Thoracic aorta (tissue), 2 donors: ENCODE measurements around the gene FBXW9. TPM values are rescaled to one million over a fixed set of nuclear protein-coding genes. Genes with fewer than 3 reads are reported as not detected.

ENCODE experiments used
- ATAC-seq: fragments of 150-250 bp; one replicate; pipeline ENCODE4 v1.8.0; 2017; ENCODE audit warnings: low read depth; ENCODE audit not compliant: insufficient number of reproducible peaks, low FRiP score
- DNase-seq: peaks from one replicate; pipeline ENCODE4 v3.0.0-alpha.2; 2020; ENCODE audit warnings: low spot score
- H3K27ac ChIP-seq, 2 donors: fragments of 200-600 bp; sonication (generic); 1 replicate in 1 of 2; 2 replicates in 1 of 2; pipeline ENCODE4 v1.5.1; 2016; ENCODE audit warnings: mild to moderate bottlenecking in 2 of 2, moderate library complexity in 2 of 2
- H3K27me3 ChIP-seq: fragments of 200-600 bp; sonication (generic); replicated peaks from 2 replicates; pipeline ENCODE4 v1.6.0; 2016; ENCODE audit warnings: mild to moderate bottlenecking; ENCODE audit not compliant: insufficient read depth
- H3K36me3 ChIP-seq: fragments of 200-600 bp; sonication (generic); one replicate; pipeline ENCODE4 v1.5.1; 2016
- H3K4me1 ChIP-seq, 2 donors: fragments of 200-600 bp; sonication (generic); 1 replicate in 1 of 2; 2 replicates in 1 of 2; pipeline versions ENCODE4 v1.5.1 to v1.6.0; 2016; ENCODE audit warnings: low read depth in 2 of 2, mild to moderate bottlenecking in 1 of 2; ENCODE audit not compliant: control insufficient read depth in 1 of 2
- H3K4me3 ChIP-seq: fragments of 200-600 bp; sonication (generic); 2 replicates; pipeline ENCODE4 v1.5.1; 2016; ENCODE audit warnings: mild to moderate bottlenecking
- H3K9me3 ChIP-seq: fragments of 200-600 bp; sonication (generic); 2 replicates; pipeline ENCODE4 v1.5.1; 2016
- CTCF ChIP-seq: fragments of 200-600 bp; sonication (generic); IDR thresholded peaks from one replicate; pipeline ENCODE4 v1.5.1; 2019; ENCODE audit warnings: antibody characterized with exemption
- total RNA-seq, 2 donors: library from RNA; depleted of rRNA; stranded (reverse); fragments of >200 nt; gene quantifications; one replicate each; pipeline versions ENCODE4 v1.1.0 to v1.2.3, GENCODE V29; 2016

Gene FBXW9
- total RNA-seq, 2 donors from 2014 or later = 3.0 to 3.9 TPM

- Histone ChIP-seq H3K9me3 (no peaks in the 10 kb centered on the region), H3K4me3 (no peak overlapping the region), H3K4me1 (peaks cover 0 to 12% of the 10 kb centered on the region in 2 donors), H3K27me3 (no peaks in the 10 kb centered on the region), H3K36me3 (peaks cover 57% of the 10 kb centered on the region), H3K27ac (no peak overlapping the region)
- no peak for TF ChIP-seq CTCF
- no peak for ATAC-seq
- no peak for DNase-seq
Observed at GRCh38 chr19:12676928-12677327, 19.5 kb downstream of the FBXW9 start.

- Histone ChIP-seq H3K36me3 (peaks cover 57% of the 10 kb centered on the region), H3K4me1 (peaks cover 0 to 12% of the 10 kb centered on the region in 2 donors), H3K27ac (no peak overlapping the region), H3K27me3 (no peaks in the 10 kb centered on the region), H3K4me3 (no peak overlapping the region), H3K9me3 (no peaks in the 10 kb centered on the region)
- peak; percentile 92 for TF ChIP-seq CTCF
- ATAC-seq = no peak
- no peak for DNase-seq
Observed at GRCh38 chr19:12676384-12676792, 20.0 kb downstream of the FBXW9 start.

- no peak for TF ChIP-seq CTCF
Observed at GRCh38 chr19:12675940-12676339, 20.5 kb downstream of the FBXW9 start.

GRCh38 chr19:12675399-12675798, 21.0 kb downstream of the FBXW9 start:
- H3K9me3 ChIP-seq = no peaks in the 10 kb centered on the region
- DNase-seq = no peak
- ATAC-seq = no peak
- H3K36me3 ChIP-seq = peaks cover 57% of the 10 kb centered on the region
- H3K4me1 ChIP-seq = peaks cover 5 to 14% of the 10 kb centered on the region in 2 donors
- H3K27me3 ChIP-seq = no peaks in the 10 kb centered on the region
- no peak overlapping the region for H3K27ac ChIP-seq
- no peak for TF ChIP-seq CTCF
- H3K4me3 ChIP-seq = no peak overlapping the region

More at GRCh38 chr19:12675940-12676339, 20.5 kb downstream of the FBXW9 start:
- DNase-seq (no peak), ATAC-seq (no peak)
- Histone ChIP-seq H3K4me3 (no peak overlapping the region), H3K9me3 (no peaks in the 10 kb centered on the region), H3K27ac (no peak overlapping the region), H3K36me3 (peaks cover 57% of the 10 kb centered on the region), H3K4me1 (peaks cover 0 to 14% of the 10 kb centered on the region in 2 donors), H3K27me3 (no peaks in the 10 kb centered on the region)

- Histone ChIP-seq H3K27ac (no peak overlapping the region), H3K36me3 (peaks cover 36% of the 10 kb centered on the region), H3K4me1 (peaks cover 18 to 25% of the 10 kb centered on the region in 2 donors), H3K4me3 (no peak overlapping the region), H3K27me3 (no peaks in the 10 kb centered on the region), H3K9me3 (no peaks in the 10 kb centered on the region)
- DNase-seq (no peak), ATAC-seq (no peak)
- no peak for TF ChIP-seq CTCF
Observed at GRCh38 chr19:12672744-12673143, 23.7 kb downstream of the FBXW9 start.
